Lung (tissue), 12 donors: ENCODE results near the gene TAP2. TPM values are rescaled to one million over a fixed set of nuclear protein-coding genes. Genes with fewer than 3 reads are reported as not detected.
"Not testable (repeated sequence)": the region's sequence is repeated elsewhere in the genome, so short reads cannot be mapped to it uniquely, and the experiment has no call there.

Experiments used
- ATAC-seq: fragments of 200-7000 bp; cut with Tn5 transposase; one replicate; pipeline ENCODE4 v1.9.1; 2020; ENCODE audit warnings: moderate number of reproducible peaks; ENCODE audit not compliant: insufficient read depth, low FRiP score
- DNase-seq, 3 donors: peaks; one replicate each; pipeline ENCODE4 v3.0.0-alpha.2; 2013 to 2017
- H3K27ac ChIP-seq, 2 donors: one replicate each; pipeline ENCODE4 v1.5.1; 2013; ENCODE audit warnings: mild to moderate bottlenecking in 2 of 2, moderate library complexity in 2 of 2, control low read depth in 1 of 2, inconsistent platforms in 1 of 2, low read depth in 1 of 2, low read length in 1 of 2
- H3K27me3 ChIP-seq, 3 donors: one replicate each; pipeline ENCODE4 v1.5.1; 2013; ENCODE audit warnings: low read length in 2 of 3; ENCODE audit not compliant: control insufficient read depth in 3 of 3, insufficient read depth in 3 of 3
- H3K36me3 ChIP-seq, 4 donors: one replicate each; pipeline ENCODE4 v1.5.1; 2013; ENCODE audit warnings: low read length in 4 of 4, mild to moderate bottlenecking in 1 of 4, moderate library complexity in 1 of 4; ENCODE audit not compliant: control insufficient read depth in 4 of 4, insufficient read depth in 4 of 4
- H3K4me1 ChIP-seq, 5 donors: one replicate each; pipeline ENCODE4 v1.5.1; 2013; ENCODE audit warnings: low read length in 5 of 5, mild to moderate bottlenecking in 2 of 5, moderate library complexity in 1 of 5; ENCODE audit not compliant: control insufficient read depth in 5 of 5, insufficient read depth in 5 of 5
- H3K4me3 ChIP-seq: one replicate; pipeline ENCODE4 v1.5.1; 2013; ENCODE audit warnings: mild to moderate bottlenecking, control low read depth, moderate library complexity
- H3K9ac ChIP-seq, 2 donors: one replicate each; pipeline ENCODE4 v1.5.1; 2013; ENCODE audit warnings: low read length in 2 of 2, control low read depth in 1 of 2; ENCODE audit not compliant: insufficient read depth in 1 of 2
- H3K9me3 ChIP-seq, 4 donors: one replicate each; pipeline ENCODE4 v1.5.1; 2013; ENCODE audit warnings: low read length in 3 of 4, mild to moderate bottlenecking in 1 of 4, moderate library complexity in 1 of 4; ENCODE audit not compliant: control insufficient read depth in 4 of 4, insufficient read depth in 3 of 4
- CTCF ChIP-seq: IDR thresholded peaks from 2 replicates; pipeline ENCODE4 v1.5.1; 2012; ENCODE audit warnings: mild to moderate bottlenecking; ENCODE audit errors: control extremely low read depth, extremely low read depth
- WGBS, 2 donors: extraction: QIAGEN DNeasy Blood & Tissue Kit; methylation state at CpG; one replicate each; pipeline ENCODE4 v1.1.7; 2013; 5-methylcytosine and 5-hydroxymethylcytosine counted together
- polyA plus RNA-seq, 2 donors: library from polyadenylated mRNA; stranded (reverse); fragments of 200-250 nt; gene quantifications; one replicate each; pipeline ENCODE4 v1.2.1, GENCODE V29; 2013
- total RNA-seq, 2 donors: library from RNA; depleted of rRNA in 1 of 2; stranded (reverse); fragments of >200 nt in 1 of 2; gene quantifications; one replicate each; pipeline ENCODE4 v1.2.1, GENCODE V29; 2014 to 2021
- donor health status: control.
- donor health status: control.
- donor health status: Bipolar disorder and iron deficiency.
- donor health status: healthy.
- donor health status: DM: yes; HTN: yes; CAD: no.

The TAP2 gene
- total and polyA plus RNA-seq, 4 donors, result 15.2 to 63.2 (median 42.0) TPM

- Histone ChIP-seq H3K9me3 (no peaks in the 10 kb centered on the region), H3K4me3 (no peak overlapping the region), H3K9ac (no peak overlapping the region), H3K4me1 (no peaks in the 10 kb centered on the region), H3K27ac (no peak overlapping the region), H3K36me3 (no peaks in the 10 kb centered on the region), H3K27me3 (peaks cover 0 to 63% (median 53%) of the 10 kb centered on the region in 3 donors)
- TF ChIP-seq CTCF, result no peak
- no peak for ATAC-seq
- WGBS, 2 donors, result 51 to 73% methylated on average over 35 of the region's 35 CpGs
- no peak for DNase-seq
Observed at GRCh38 chr6:32879691-32880090, 41.2 kb upstream of the TAP2 start.

- TF ChIP-seq CTCF, result no peak
- Histone ChIP-seq H3K27ac (no peak overlapping the region), H3K9ac (no peak overlapping the region), H3K9me3 (no peaks in the 10 kb centered on the region), H3K36me3 (no peaks in the 10 kb centered on the region), H3K27me3 (peaks cover 0 to 53% (median 49%) of the 10 kb centered on the region in 3 donors), H3K4me3 (no peak overlapping the region), H3K4me1 (no peaks in the 10 kb centered on the region)
- DNase-seq (no peak), ATAC-seq (no peak)
- WGBS, 2 donors, result 92 to 99% methylated on average over 2 of the region's 2 CpGs
Observed at GRCh38 chr6:32876603-32877002, 38.1 kb upstream of the TAP2 start.

- not testable (repeated sequence) for H3K4me1 ChIP-seq, ATAC-seq, H3K27ac ChIP-seq, H3K36me3 ChIP-seq, H3K4me3 ChIP-seq, H3K9ac ChIP-seq, H3K9me3 ChIP-seq, DNase-seq
- 0 to 56% methylated on average over 1 of the region's 1 CpG for WGBS, 2 donors
- H3K27me3 ChIP-seq, result peaks cover 0 to 40% (median 34%) of the 10 kb centered on the region in 3 donors
Observed at GRCh38 chr6:32873947-32874346, 35.4 kb upstream of the TAP2 start.

DNA sequence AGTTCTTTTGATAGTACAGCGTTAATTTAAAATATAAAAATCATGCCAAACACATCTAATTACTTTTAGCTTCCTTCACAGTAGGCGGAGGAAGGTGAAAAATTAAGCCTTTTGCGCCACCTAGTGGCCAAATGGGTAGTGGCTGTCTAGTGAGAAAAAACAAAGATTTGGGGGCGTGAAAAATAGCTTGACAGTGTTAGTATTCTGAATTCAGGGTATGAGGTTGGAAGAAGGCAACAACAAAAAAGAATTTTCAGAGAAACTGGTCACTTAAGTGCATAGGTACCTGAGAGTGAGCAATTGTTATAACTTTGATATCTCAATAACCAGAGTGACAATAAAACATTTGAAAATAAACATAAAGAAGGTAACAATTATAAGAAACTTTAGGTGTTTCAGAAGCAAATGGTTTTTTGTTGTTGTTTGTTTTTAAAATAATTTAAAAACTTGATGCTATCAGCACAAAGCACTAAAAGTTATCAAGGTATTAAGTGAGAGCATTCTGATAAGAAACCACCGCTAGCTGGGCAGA is 29.8 kb upstream of the TAP2 start:
- H3K9me3 ChIP-seq, result no peaks in the 10 kb centered on the region
- ATAC-seq, result no peak

More for the DNA sequence above, 29.8 kb upstream of the TAP2 start:
- peaks cover 0 to 43% (median 13%) of the 10 kb centered on the region in 3 donors for H3K27me3 ChIP-seq
- peak; percentile 96 for TF ChIP-seq CTCF
- DNase-seq, result peak; percentile 82 to 89 (median 89)
- H3K4me3 ChIP-seq, result no peak overlapping the region
- H3K36me3 ChIP-seq, result peaks cover 0 to 1% (median 0%) of the 10 kb centered on the region in 4 donors
- no peak overlapping the region for H3K27ac ChIP-seq
- no peak overlapping the region for H3K9ac ChIP-seq
- peaks cover 0 to 10% (median 0%) of the 10 kb centered on the region in 5 donors for H3K4me1 ChIP-seq
- WGBS, 2 donors, result 16 to 19% methylated on average over 5 of the region's 5 CpGs
